SKM-1 treated with dmso at 0.1 percent for 144 hours (cell line): ENCODE measurements around the gene ZNF41.
"Not testable (repeated sequence)": the region's sequence is repeated elsewhere in the genome, so short reads cannot be mapped to it uniquely, and the experiment has no call there.

ENCODE experiments used
- DNase-seq: peaks from one replicate; lab custom pipeline; 2025; ENCODE audit not compliant: unreplicated experiment; lab: John Stamatoyannopoulos, UW

Gene ZNF41

GRCh38 chrX:47492133-47492532, 9.1 kb upstream of the ZNF41 start:
- DNase-seq = not testable (repeated sequence)

- DNase-seq = no peak
Observed at GRCh38 chrX:47489507-47490275, 6.7 kb upstream of the ZNF41 start.

- DNase-seq = no peak
Observed at GRCh38 chrX:47484885-47485284, 1.9 kb upstream of the ZNF41 start.

GRCh38 chrX:47483306-47484268, 565 bp upstream of the ZNF41 start:
- DNase-seq = no peak

GRCh38 chrX:47482065-47482511, 934 bp downstream of the ZNF41 start:
- no peak for DNase-seq

GRCh38 chrX:47481160-47481559, 1.9 kb downstream of the ZNF41 start:
- no peak for DNase-seq

- no peak for DNase-seq
Observed at GRCh38 chrX:47480576-47480975, 2.4 kb downstream of the ZNF41 start.

- DNase-seq = no peak
Observed at GRCh38 chrX:47475476-47475875, 7.5 kb downstream of the ZNF41 start.

- no peak for DNase-seq
Observed at GRCh38 chrX:47467106-47467505, 15.9 kb downstream of the ZNF41 start.

GRCh38 chrX:47460561-47460960, 22.5 kb downstream of the ZNF41 start:
- DNase-seq = no peak

GRCh38 chrX:47458528-47458927, 24.5 kb downstream of the ZNF41 start:
- DNase-seq = no peak

GRCh38 chrX:47456080-47456479, 26.9 kb downstream of the ZNF41 start:
- DNase-seq = no peak

- DNase-seq = no peak
Observed at GRCh38 chrX:47452112-47452511, 30.9 kb downstream of the ZNF41 start.

- no peak for DNase-seq
Observed at GRCh38 chrX:47448165-47448806, 34.7 kb downstream of the ZNF41 start.

- DNase-seq = no peak
Observed at GRCh38 chrX:47447607-47448006, 35.4 kb downstream of the ZNF41 start.

GRCh38 chrX:47446971-47447370, 36.1 kb downstream of the ZNF41 start:
- no peak for DNase-seq

GRCh38 chrX:47446431-47446830, 36.6 kb downstream of the ZNF41 start:
- no peak for DNase-seq

GRCh38 chrX:47430925-47431324, 52.1 kb downstream of the ZNF41 start:
- no peak for DNase-seq

GRCh38 chrX:47422444-47422843, 60.6 kb downstream of the ZNF41 start:
- no peak for DNase-seq

- no peak for DNase-seq
Observed at GRCh38 chrX:47420962-47421361, 62.1 kb downstream of the ZNF41 start.

GRCh38 chrX:47420265-47420664, 62.8 kb downstream of the ZNF41 start:
- DNase-seq = no peak
